Measurements from ENCODE around the gene DLG2.
"Not testable (repeated sequence)": the region's sequence is repeated elsewhere in the genome, so short reads cannot be mapped to it uniquely, and the experiment has no call there.

The DLG2 gene

GRCh38 chr11:85236211-85236610 lies 390.9 kb downstream of the DLG2 start:
- no peak for DNase-seq (ENCODE audit: low read depth, low spot score)

GRCh38 chr11:85232559-85232958 lies 394.6 kb downstream of the DLG2 start:
- no peak for DNase-seq (ENCODE audit: low read depth, low spot score)

GRCh38 chr11:85231588-85231987 lies 395.6 kb downstream of the DLG2 start:
- no peak for DNase-seq (ENCODE audit: low read depth, low spot score)

GRCh38 chr11:85229723-85230122 lies 397.4 kb downstream of the DLG2 start:
- DNase-seq (ENCODE audit: low read depth, low spot score): not testable (repeated sequence)

GRCh38 chr11:85196968-85197367 lies 430.2 kb downstream of the DLG2 start:
- DNase-seq (ENCODE audit: low read depth, low spot score): no peak

GRCh38 chr11:85195934-85196333 lies 431.2 kb downstream of the DLG2 start:
- no peak for DNase-seq (ENCODE audit: low read depth, low spot score)

GRCh38 chr11:85187992-85188391 lies 439.2 kb downstream of the DLG2 start:
- no peak for DNase-seq (ENCODE audit: low read depth, low spot score)

GRCh38 chr11:85184721-85185120 lies 442.4 kb downstream of the DLG2 start:
- no peak for DNase-seq (ENCODE audit: low read depth, low spot score)

GRCh38 chr11:85182441-85183387 lies 444.4 kb downstream of the DLG2 start:
- DNase-seq (ENCODE audit: low read depth, low spot score): no peak

- DNase-seq (ENCODE audit: low read depth, low spot score): no peak
Measured at GRCh38 chr11:85180528-85180927, 446.6 kb downstream of the DLG2 start.

GRCh38 chr11:85171648-85172257 lies 455.4 kb downstream of the DLG2 start:
- DNase-seq (ENCODE audit: low read depth, low spot score): no peak

GRCh38 chr11:85170184-85170583 lies 457.0 kb downstream of the DLG2 start:
- DNase-seq (ENCODE audit: low read depth, low spot score): no peak

- DNase-seq (ENCODE audit: low read depth, low spot score): no peak
Measured at GRCh38 chr11:85167471-85167870, 459.7 kb downstream of the DLG2 start.

GRCh38 chr11:85167038-85167437 lies 460.1 kb downstream of the DLG2 start:
- no peak for DNase-seq (ENCODE audit: low read depth, low spot score)

GRCh38 chr11:85165819-85166218 lies 461.3 kb downstream of the DLG2 start:
- DNase-seq (ENCODE audit: low read depth, low spot score): no peak

GRCh38 chr11:85164743-85165142 lies 462.4 kb downstream of the DLG2 start:
- DNase-seq (ENCODE audit: low read depth, low spot score): no peak

GRCh38 chr11:85154294-85154693 lies 472.9 kb downstream of the DLG2 start:
- DNase-seq (ENCODE audit: low read depth, low spot score): no peak

- DNase-seq (ENCODE audit: low read depth, low spot score): no peak
Measured at GRCh38 chr11:85137597-85137996, 489.5 kb downstream of the DLG2 start.

GRCh38 chr11:85133636-85134035 lies 493.5 kb downstream of the DLG2 start:
- no peak for DNase-seq (ENCODE audit: low read depth, low spot score)

GRCh38 chr11:85132851-85133585 lies 494.1 kb downstream of the DLG2 start:
- no peak for DNase-seq (ENCODE audit: low read depth, low spot score)

- DNase-seq (ENCODE audit: low read depth, low spot score): no peak
Measured at GRCh38 chr11:85127349-85127748, 499.8 kb downstream of the DLG2 start.

GRCh38 chr11:85123752-85124231 lies 503.4 kb downstream of the DLG2 start:
- no peak for DNase-seq (ENCODE audit: low read depth, low spot score)

Measured in activated CD4-positive, CD25-positive, alpha-beta regulatory T cell treated with anti-CD3 and anti-CD28 coated beads, Interleukin-2, amount 50 U/mL, for 16 hours (primary cell).